ENCODE measurements around the gene BCAS3. TPM values are rescaled to one million over a fixed set of nuclear protein-coding genes. Genes with fewer than 3 reads are reported as not detected.

Gene BCAS3
- total RNA-seq, 1 experiment from 2014 or later, result 26.3 TPM

DNA sequence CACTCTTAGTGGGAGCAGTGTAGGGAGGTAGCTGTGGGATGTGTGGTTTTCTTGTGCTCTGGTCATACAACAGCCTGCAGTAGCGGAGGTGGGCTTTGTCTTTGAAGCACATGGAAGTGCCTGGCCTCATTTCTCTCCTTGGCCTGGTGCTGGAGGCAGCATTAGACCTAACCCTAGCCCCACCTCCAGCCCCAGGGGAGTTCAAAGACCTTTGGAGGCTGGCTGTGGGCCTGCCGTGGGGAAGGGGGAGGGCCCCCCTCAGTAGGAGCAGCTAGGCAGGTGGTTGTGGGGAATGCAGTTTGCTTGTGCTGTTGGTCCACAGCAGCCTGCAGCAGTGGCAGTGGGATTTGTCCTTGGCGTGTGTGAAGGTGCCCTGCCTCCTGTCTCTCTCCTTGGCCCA, 91.7 kb downstream of the BCAS3 start:
- Histone ChIP-seq H3K9ac (ENCODE audit: low read length) (no peak overlapping the region), H4K20me1 (ENCODE audit: insufficient read depth) (no peaks in the 10 kb centered on the region), H2AFZ (ENCODE audit: low read depth, low read length, poor library complexity, severe bottlenecking) (no peak overlapping the region), H3K36me3 (ENCODE audit: control insufficient read depth in 1 of 2, insufficient read depth in 2 of 2, low read length in 2 of 2) (no peaks in the 10 kb centered on the region), H3K9me3 (ENCODE audit: control insufficient read depth in 1 of 2, insufficient read depth in 1 of 2, low read depth in 1 of 2, low read length in 2 of 2) (no peaks in the 10 kb centered on the region), H3K4me1 (ENCODE audit: control insufficient read depth in 1 of 2, insufficient read depth in 2 of 2, low read length in 2 of 2) (no peaks in the 10 kb centered on the region), H3K4me2 (ENCODE audit: low read length) (no peak overlapping the region), H3K9me2 (ENCODE audit: insufficient read depth) (no peaks in the 10 kb centered on the region), H3K27ac (ENCODE audit: low read depth, low read length) (no peak overlapping the region), H3K4me3 (replicated peaks in 1 of 2; ENCODE audit: low read depth in 1 of 2, low read length in 2 of 2) (no peak overlapping the region), H3K79me2 (ENCODE audit: insufficient read depth, low read length) (no peaks in the 10 kb centered on the region), H3K27me3 (ENCODE audit: insufficient read depth, low read length) (no peaks in the 10 kb centered on the region)
- TF ChIP-seq CBX3 (IDR thresholded peaks at IDR 0.05; ENCODE audit: low read depth) (no peak), TCF7L2 (IDR thresholded peaks at IDR 0.05; ENCODE audit: borderline replicate concordance, extremely low read depth, insufficient read depth, insufficient read length) (no peak), JUND (IDR thresholded peaks at IDR 0.05) (no peak), EZH2phosphoT487 (IDR thresholded peaks at IDR 0.05; ENCODE audit: borderline replicate concordance) (no peak), RAD21 (IDR thresholded peaks at IDR 0.05; ENCODE audit: low read depth) (no peak), FOSL1 (IDR thresholded peaks at IDR 0.05; ENCODE audit: low read depth) (no peak), SIN3A (IDR thresholded peaks at IDR 0.05; ENCODE audit: low read depth) (no peak), YY1 (IDR thresholded peaks at IDR 0.05; ENCODE audit: extremely low read depth, insufficient replicate concordance, low read depth, low read length) (no peak), EGR1 (IDR thresholded peaks at IDR 0.05; ENCODE audit: low read depth) (no peak), SRF (IDR thresholded peaks at IDR 0.05; ENCODE audit: low read depth) (no peak), ELF1 (IDR thresholded peaks at IDR 0.05; ENCODE audit: borderline replicate concordance, low read depth) (no peak)
- TF ChIP-seq, protein P1, sequence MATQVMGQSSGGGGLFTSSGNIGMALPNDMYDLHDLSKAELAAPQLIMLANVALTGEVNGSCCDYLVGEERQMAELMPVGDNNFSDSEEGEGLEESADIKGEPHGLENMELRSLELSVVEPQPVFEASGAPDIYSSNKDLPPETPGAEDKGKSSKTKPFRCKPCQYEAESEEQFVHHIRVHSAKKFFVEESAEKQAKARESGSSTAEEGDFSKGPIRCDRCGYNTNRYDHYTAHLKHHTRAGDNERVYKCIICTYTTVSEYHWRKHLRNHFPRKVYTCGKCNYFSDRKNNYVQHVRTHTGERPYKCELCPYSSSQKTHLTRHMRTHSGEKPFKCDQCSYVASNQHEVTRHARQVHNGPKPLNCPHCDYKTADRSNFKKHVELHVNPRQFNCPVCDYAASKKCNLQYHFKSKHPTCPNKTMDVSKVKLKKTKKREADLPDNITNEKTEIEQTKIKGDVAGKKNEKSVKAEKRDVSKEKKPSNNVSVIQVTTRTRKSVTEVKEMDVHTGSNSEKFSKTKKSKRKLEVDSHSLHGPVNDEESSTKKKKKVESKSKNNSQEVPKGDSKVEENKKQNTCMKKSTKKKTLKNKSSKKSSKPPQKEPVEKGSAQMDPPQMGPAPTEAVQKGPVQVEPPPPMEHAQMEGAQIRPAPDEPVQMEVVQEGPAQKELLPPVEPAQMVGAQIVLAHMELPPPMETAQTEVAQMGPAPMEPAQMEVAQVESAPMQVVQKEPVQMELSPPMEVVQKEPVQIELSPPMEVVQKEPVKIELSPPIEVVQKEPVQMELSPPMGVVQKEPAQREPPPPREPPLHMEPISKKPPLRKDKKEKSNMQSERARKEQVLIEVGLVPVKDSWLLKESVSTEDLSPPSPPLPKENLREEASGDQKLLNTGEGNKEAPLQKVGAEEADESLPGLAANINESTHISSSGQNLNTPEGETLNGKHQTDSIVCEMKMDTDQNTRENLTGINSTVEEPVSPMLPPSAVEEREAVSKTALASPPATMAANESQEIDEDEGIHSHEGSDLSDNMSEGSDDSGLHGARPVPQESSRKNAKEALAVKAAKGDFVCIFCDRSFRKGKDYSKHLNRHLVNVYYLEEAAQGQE (IDR thresholded peaks at IDR 0.05; ENCODE audit: low read depth), result no peak
- ChIA-PET CTCF (no interaction called here), RAD21 (ENCODE audit: low non-redundant PET in 1 of 2, low total read pairs in 2 of 2, uncharacterized antibody in 2 of 2, unreplicated experiment in 2 of 2) (no interaction called here), POLR2A (no interaction called here)
- DNase-seq (ENCODE audit: low read depth, low spot score), result no peak
- no peak for ATAC-seq
- intact Hi-C loops (cut with micrococcal nuclease), result no loop called here
- no TSS peak for BruUV-seq (replicated peaks)

Data from HCT116 (cell line).